NT2/D1 (cell line): Measurements from ENCODE around the gene IRF3.

ENCODE experiments used
- SUZ12 ChIP-seq: IDR thresholded peaks from 2 replicates; pipeline ENCODE4 v1.6.1; 2011; ENCODE audit not compliant: insufficient read length, insufficient read depth; ENCODE audit errors: extremely low read depth
- YY1 ChIP-seq: IDR thresholded peaks from 2 replicates; pipeline ENCODE4 v1.6.1; 2011; ENCODE audit not compliant: insufficient read length, insufficient read depth

GRCh38 chr19:49684251-49684982 lies 18.8 kb upstream of the IRF3 start:
- TF ChIP-seq YY1 (no peak), SUZ12 (no peak)
